Measurements from ENCODE around the gene CREBL2.
A peak's percentile ranks its signal among the peaks of the same experiment; 100 is the strongest.
"Not testable (repeated sequence)": the region's sequence is repeated elsewhere in the genome, so short reads cannot be mapped to it uniquely, and the experiment has no call there.

The CREBL2 gene

DNA sequence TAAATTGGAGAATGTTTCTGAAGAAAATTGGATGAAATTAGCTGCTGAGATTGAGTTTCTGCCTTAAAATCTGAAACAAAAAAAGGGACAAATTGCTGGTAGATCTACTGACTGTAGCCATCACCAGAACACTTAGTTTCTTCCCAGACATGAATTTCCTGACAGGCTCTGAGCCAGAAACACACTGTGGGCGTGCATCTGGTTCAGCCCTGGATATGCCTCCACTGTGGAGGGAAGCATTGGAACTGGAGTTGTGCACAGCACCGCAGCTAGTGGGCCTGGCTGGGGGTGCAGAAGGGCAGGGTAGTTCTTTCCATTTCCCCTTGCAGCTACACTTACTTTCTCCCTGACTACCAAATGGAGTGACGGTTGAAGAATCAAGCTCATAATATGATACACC is 31.2 kb downstream of the CREBL2 start:
- no peak for DNase-seq

DNA sequence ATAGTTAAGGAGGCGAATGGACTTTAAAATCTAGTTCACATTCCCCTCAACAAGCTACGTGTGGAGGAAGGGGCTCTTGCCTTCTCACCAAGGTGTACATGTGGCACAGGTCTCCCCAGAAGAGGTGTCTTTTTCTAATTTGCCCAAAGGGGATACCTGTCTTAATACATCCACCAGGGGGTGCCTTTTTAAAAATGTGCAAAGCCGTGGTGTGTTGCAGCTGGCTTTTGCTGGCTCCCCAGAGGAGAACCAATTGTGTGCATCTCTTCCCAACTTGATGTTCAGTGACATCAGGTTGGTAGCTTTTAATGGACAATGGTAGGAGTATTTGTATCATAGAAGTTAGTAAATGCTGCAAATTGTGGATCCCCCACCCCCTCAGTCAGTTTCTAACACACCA is 33.8 kb downstream of the CREBL2 start:
- peak; percentile 22 for DNase-seq

DNA sequence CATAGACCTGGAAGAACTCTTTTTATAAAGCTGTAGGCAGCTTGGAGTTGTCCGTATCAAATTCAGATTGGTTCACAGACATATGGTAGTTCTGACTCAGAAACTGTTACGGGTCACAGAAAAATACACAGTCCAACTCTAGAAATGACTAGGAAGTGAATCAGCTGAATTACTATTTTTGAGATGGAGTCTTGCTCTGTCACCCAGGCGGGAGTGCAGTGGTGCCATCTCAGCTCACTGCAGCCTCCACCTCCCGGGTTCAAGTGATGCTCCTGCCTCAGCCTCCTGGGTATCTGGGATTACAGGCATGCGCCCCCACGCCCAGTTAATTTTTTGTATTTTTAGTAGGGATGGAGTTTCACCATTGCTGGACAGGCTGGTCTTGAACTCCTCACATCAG is 34.3 kb downstream of the CREBL2 start:
- not testable (repeated sequence) for DNase-seq

DNA sequence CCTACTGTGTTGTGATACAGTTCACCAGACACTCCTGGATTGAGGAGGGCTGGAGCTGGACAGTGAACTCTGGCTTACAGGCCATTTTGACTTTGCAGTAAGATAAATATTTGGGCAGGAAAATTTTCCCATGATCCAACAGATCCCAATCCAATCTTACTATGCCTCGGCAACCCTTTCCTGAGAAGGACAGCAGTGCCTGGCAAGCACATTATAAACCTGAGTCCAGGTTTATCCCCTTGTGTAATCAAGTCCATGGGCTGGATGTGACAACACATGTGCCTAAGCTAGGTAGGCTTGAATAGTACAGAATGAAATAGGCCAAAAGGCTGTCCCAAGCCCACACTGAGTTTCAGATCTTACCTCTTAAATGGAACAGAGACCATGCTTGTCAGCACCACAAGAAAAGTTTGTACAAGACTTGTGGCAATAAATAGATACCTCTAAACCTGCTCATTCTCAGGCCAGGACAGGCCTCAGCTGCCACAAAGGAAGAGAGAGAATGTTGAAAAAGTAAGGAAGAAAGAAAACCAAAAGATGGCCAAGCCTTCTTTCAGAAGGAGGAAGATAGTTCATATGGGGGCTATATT is 34.9 kb downstream of the CREBL2 start:
- no peak for DNase-seq

DNA sequence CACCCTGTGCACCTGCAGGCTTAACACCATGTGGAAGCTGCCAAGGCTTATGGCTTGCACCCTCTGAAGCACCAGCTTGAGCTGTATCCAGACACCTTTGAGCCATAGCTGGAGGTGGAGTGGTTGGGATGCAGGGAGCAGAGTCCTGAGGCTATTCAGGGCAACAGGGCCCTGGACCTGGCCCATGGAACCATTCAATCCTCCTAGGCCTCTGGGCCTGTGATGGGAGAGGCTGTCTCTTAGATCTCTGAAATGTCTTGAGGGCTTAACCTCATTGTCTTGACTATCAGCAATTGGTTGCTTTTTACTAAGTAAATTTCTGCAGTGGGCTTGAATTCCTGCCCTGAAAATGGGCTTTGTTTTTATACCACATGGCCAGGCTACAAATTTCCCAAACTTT is 36.6 kb downstream of the CREBL2 start:
- DNase-seq, result no peak

DNA sequence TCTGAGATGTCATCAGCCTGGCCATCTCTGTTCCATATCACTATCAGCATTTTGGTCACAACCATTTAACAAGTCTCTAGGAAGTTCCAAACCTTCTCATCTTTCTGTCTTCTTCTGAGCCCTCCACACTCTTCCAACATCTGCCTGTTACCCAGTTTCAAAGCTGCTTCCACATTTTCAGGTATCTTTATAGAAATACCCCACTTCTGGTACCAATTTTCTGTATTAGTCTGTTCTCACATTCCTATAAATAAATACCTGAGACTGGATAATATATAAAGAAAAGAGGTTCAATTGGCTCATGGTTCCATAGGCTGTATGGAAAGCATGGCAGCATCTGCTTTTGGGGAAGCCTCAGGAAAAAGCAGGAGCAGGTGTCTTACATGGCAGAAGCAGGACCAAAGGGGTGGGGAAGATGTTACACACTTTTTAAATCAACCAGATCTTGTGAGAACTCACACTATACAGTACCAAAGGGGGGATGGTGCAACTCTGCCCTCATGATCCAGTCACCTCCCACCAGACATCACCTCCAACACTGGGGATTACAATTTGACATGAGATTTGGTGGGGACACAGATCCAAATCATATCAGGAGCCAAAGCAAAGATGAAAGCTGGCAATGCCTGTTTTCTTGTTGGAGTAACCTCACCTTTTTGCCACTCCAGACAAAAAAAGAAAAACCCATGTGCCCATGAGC is 37.4 kb downstream of the CREBL2 start:
- DNase-seq, result no peak

DNA sequence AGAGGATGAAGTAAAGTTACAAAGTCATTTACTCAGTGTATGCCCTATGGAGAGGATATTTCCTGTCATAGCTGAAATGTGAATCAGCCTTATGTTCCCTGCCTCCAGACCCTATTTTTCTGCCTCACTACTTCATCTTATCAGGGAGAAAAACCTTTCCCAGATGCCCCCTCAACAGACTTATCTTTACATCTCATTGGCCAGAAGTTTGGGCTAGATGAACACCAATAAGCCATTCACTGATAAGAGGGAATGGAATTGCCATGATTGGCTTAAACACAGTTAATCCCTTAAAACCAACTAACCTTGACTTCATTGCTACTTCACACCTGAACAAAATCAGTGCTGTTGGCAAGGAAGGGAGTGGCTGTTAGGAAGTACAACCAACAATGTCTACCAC is 40.1 kb downstream of the CREBL2 start:
- DNase-seq, result no peak

DNA sequence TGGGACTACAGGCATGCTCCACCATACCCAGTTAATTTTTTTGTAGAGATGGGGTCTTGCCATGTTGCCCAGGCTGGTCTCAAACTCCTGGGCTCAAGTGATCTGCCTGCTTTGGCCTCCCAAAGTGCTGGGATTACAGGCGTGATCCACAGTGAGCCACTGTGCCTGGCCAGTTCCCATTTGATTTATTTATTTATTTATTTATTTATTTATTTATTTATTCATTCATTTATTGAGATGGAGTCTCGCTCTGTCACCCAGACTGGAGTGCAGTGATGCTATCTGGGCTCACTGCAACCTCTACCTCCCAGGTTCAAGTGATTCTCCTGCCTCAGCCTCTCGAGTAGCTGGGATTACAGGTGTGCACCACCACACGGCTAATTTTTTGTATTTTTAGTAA is 41.0 kb downstream of the CREBL2 start:
- DNase-seq, result not testable (repeated sequence)

DNA sequence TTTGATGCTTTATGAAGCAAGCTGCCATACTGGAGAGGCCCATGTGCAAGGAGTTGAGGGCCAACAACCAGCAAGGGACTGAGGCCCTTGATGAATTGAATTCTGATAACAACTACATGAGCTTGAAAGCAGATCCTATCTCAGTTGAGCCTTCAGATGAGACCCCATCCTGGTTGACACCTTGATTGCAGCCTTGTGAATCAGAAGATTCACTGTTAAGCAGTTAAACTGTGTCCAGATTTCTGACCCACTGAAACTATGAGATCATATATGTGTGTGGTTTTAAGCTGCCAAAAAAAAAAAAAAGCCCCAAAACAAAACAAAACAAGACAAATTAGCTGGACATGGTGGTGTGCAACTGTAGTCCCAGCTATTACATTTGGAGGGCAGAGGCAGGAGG is 42.2 kb downstream of the CREBL2 start:
- no peak for DNase-seq

DNA sequence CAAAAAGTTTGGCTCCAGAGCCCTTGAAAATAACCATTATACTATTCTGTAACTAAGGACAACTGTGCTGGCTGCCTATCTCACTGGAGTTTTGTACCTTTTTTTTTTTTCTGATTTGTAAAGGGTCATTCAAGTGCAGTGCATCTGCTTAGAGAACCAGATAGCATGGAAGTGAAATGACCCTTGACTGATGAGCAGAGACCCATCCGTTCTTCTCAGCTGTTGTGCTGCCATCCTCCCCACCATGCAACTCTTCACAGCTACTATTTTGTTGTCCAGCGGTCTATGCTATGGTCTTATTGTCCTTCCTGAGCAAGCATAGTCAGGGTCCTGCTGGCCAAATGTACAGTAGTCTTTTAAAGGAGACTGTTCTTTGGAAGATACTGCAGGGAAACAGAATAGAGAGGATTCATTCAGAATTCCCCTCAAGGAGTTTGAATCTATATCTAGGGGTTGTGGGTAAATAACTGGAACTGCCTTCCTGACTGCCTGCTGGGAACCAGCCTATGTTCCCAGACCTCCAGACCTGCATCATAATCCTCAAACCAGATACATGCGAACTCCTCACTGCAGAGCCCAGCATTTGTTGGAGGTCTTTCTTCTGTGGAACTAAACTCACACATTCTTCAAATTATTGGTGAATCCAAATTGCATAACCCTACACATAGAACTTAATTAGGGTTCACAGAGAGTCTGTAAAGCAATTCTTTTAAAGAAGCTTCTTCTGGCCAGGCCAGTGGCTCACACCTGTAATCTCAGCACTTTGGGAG is 43.2 kb downstream of the CREBL2 start:
- DNase-seq, result no peak

DNA sequence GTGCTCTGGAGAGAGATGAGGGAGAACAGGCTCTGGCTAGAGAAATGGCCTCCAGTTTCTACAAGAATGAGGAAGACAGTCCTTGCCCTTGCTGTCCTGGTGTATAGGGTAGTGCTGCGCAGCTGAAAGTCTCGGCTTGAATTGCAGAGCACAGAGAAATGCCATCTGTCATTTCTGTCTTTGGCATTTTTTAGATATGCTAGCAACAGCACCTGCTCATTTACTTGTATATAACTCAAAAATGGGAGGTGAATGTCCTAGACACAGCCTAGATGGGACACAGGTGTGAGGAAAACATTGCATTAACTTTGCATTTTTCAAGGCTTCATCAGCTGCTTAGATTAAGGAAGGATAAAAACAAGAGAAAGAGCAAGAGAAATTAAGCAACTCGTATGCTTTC is 48.5 kb downstream of the CREBL2 start:
- no peak for DNase-seq

DNA sequence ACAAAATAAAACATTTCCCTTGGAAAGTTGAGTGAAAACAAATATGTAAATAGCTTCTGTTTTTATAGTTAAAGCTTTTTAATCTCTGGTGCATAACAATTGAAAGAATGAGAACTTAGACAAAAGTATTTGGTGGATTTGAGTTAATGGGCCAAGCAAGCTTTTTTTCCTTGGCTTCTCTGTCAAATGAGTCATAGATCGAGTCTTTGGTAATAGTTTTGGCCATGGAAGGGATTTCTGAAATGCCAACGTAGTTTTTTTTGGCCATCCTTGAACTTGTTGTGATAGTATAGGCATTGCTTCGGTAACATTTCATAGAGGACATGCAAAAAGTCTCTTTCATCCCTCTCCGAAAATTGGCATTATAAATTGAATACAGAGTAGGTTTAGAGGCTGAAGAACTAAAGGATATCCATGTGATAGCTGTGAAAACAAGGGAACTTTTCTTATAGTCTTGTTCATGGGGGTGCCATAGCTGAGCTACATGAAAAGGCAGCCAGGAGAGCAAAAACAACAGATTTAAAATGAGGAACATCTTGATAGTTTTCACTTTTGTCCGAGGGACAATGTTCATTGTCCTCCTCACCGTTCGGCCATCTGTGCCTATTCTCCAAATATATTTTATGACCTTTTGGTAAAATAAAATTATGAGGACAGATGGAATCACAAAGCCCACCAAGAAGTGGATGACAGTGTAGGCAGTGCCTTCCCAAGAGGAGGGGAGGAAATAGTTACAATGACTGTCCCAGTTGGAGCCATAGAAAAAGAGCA is 49.6 kb downstream of the CREBL2 start:
- DNase-seq, result no peak

DNA sequence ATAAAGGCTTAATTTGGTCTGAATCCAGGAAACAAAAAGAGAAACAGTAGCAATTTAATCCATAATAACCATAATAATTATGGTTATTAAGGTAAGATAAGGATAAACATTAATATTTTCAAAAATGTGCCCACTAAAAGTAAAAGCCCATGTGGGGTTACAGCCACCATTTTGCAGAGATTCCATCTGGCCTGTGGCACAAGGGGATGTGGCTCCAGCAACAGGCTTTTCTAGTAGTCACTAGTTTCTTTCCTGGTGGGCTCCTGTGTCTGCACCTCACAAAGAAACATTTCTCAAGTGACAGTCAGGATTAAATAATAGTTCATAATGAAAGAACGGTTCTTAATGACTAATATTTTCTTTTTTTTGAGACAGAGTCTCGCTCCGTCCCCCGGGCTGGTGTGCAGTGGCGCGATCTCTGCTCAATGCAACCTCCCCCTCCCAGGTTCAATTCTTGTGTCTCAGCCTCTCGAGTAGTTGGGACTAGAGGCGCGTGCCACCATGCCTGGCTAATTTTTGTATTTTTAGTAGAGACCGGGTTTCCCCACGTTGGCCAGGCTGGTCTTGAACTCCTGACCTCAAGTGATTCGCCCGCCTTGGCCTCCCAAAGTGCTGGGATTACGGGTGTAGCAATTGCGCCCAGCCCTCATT is 52.1 kb downstream of the CREBL2 start:
- DNase-seq, result no peak

DNA sequence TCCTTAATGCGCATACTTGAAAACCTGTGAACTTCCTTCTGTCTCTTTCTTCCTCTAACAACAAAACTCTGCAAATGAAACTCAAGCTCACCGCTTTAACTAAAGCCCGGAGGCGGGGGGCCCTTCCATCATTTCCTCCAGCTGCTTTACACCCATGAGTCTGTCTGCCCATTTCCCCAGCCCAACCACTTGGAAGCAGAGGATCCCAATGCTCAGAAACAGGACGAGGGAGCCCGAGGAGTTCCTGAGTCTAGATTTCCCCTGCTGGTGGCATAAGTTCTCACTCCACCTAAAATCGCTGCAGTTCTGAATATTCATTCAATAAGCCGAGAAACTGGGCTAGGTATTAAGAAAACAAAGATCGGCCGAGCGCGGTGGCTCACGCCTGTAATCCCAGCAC is 53.5 kb downstream of the CREBL2 start:
- DNase-seq, result no peak

DNA sequence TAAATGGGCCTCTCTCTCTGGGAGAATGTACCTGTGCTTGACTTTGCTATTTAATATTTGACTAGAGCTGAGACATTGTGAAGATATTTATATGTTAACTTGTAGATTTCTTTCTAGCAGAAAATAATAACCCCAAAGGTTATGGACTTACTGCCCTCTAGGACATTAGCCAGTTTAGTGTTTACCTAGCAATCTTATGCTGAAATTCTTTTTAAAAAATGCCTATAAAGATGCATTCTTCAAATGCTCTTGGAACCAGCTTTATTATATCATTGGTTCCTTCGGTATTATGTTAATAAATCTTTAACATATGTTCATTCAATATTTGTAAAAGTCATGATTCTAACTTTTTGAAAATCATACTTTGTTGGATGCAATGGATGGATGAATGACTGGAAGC is 56.3 kb downstream of the CREBL2 start:
- no peak for DNase-seq

DNA sequence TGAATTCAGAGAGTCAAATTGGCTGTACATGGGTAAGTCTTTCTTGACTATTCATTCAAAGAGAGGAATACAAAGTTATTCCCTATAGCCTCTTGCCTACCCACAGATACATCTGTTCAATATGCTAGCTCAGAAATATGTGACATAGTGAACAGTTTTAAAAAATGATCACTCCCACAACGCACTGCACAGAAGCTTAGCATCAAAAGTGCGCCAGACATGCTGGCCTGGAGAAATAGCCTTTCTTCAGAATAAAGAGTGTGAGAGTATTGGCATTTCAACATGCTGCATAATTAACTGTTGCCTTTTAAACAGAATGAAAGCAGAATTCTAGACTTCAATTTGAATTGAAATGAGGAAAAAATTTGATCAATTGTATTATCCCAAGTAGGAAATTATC is 57.3 kb downstream of the CREBL2 start:
- no peak for DNase-seq

DNA sequence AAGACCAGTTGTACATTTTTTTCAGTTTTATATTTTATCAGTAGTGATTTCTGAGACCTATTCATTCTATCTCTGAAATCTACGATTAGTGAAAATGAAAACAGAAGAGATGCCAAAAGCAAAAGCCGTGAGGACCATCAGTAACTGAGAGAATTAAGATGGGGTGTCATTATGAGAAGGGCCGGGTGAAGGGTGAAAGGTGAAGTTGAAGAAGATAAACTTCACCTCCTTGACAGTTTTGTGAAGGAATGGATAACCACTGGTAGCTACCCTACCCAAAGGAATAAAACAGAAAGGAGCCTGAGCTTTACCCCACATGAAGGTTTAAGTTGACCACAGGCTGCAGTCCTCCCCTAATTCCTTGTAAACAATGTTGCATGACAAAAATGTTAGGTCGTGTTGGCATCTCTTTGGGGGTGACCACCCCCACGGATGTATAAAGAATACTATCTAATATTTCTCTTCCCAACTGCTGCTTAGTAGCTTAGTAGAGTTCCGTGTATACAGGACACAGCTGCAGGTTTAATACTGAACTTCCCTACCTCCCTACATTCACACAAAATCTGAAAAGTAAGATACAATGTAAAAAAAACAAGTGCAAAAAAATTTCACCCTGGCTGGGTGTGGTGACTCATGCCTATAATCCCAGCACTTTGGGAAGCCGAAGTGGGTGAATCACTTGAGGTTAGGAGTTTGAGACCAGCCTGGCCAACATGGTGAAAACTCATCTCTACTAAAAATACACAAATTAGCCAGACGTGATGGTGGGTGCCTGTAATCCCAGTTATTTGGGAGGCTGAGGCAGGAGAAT is 60.4 kb downstream of the CREBL2 start:
- no peak for DNase-seq

DNA sequence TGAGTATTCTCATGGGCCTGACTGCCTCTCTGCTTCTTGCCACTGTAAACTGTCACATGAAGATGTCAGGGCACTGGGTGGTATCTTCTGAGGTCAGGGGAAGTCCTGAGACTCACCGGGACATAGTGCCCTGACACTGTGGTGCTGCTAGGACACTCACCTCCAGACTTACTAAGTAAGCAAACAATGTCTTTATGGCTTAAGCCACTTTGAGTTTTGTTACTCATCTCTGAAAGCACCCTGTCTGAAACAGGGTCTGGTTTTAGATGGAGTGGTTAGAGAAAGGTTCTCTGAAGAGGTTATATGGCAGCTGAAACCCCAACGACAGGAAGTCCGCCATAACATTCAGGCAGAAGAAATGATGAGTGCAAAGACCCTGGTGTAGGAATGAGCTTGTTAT is 61.6 kb downstream of the CREBL2 start:
- no peak for DNase-seq

DNA sequence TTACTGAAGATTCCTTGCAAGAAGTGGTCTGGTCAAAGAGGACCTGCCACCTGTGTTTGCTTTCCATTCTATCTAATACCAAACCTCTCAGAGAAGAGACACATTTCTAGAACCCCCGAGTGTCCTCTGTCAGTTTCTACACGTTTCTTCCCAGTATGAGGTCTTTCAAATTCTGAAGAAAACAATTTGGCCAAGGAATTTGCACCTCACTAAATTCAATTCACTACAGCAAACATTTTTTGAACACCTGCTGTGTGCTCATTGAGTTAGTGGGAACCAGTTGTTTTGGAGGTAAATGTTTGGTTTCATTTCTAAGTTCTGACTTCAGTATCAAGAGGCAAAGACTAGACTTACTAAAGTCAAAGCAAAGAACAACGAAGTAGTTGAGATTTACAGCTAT is 64.9 kb downstream of the CREBL2 start:
- no peak for DNase-seq

DNA sequence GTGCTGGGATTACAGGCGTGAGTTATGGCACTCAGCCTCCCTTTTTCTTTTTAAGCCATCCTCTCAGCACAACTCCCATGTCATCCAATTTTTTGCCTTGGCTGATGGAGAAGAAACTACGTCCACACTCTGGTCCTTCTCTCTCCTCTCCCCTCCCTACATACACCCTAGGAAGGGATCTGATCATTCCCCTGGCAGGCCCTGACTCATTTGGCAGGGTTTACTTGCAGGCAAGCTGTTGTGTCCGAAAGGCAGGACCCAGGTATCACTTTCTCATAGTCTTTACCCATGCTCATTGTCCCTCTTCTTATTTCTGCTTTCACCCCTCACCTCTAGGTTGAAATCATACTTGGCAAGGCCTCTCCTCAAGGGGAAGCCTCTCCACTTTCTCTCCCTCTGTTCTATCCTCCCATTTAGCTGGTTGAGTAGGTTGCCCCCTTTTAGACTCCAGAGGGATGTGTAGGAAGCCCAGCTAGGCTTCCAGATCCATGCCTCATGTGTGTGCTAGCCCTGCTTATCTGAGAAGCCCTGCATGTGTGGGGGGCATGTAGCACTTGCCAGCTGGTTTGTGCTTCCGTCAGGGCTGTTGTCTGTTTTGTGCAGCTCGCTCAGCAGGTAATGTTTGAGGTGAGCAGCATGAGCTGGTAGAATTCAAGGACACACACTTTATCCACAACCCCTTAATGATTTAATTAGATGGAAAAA is 69.5 kb downstream of the CREBL2 start:
- no peak for DNase-seq

DNA sequence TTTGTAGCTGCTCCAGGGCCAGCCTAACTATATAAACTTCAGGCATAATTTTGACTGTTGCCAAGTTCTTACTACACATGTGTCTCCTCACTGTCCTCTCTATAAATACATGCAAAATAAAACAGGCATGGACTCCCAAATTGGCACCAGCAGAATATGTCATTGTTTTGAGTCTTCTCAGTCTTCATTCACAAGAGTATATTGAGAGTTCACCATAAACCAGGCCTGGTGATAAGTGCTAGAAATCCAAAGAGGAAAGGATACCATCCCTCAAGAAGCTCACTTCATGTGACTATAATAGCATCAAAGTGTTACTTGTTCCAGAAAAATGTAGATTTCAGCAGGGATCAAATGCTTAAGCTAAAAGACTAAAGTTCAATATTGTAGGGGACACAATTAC is 70.6 kb downstream of the CREBL2 start:
- no peak for DNase-seq
